ENCODE measurements around the gene CMTM7. TPM values are rescaled to one million over a fixed set of nuclear protein-coding genes. Genes with fewer than 3 reads are reported as not detected.
A peak's percentile ranks its signal among the peaks of the same experiment; 100 is the strongest.

CMTM7 gene
- total and polyA plus RNA-seq, 4 donors, result 2.0 to 17.3 (median 8.4) TPM

GRCh38 chr3:32424581-32425250, 33.1 kb downstream of the CMTM7 start:
- no peak for DNase-seq
- WGBS, 2 donors, result 89 to 91% methylated on average over 9 of the region's 9 CpGs
- Histone ChIP-seq H3K27ac (ENCODE audit: low read depth in 1 of 2, low read length in 2 of 2) (no peak overlapping the region), H3K9me3 (ENCODE audit: control insufficient read depth, low read length) (no peaks in the 10 kb centered on the region), H3K4me3 (ENCODE audit: low read length in 2 of 2) (no peak overlapping the region), H3K36me3 (ENCODE audit: control insufficient read depth in 1 of 2, insufficient read depth in 2 of 2, low read length in 1 of 2) (no peaks in the 10 kb centered on the region), H3K4me1 (ENCODE audit: control insufficient read depth in 1 of 2, insufficient read depth in 2 of 2, low read length in 2 of 2) (no peaks in the 10 kb centered on the region), H3K27me3 (ENCODE audit: control insufficient read depth in 1 of 2, insufficient read depth in 2 of 2, low read length in 1 of 2) (no peaks in the 10 kb centered on the region)
- intact Hi-C loops (cut with DNase I), result no loop called here
- ATAC-seq (ENCODE audit: low FRiP score), result no peak

GRCh38 chr3:32428092-32429068, 36.7 kb downstream of the CMTM7 start:
- intact Hi-C loops (cut with DNase I), result no loop called here
- Histone ChIP-seq H3K4me1 (ENCODE audit: control insufficient read depth in 1 of 2, insufficient read depth in 2 of 2, low read length in 2 of 2) (no peaks in the 10 kb centered on the region), H3K27ac (ENCODE audit: low read depth in 1 of 2, low read length in 2 of 2) (no peak overlapping the region), H3K27me3 (ENCODE audit: control insufficient read depth in 1 of 2, insufficient read depth in 2 of 2, low read length in 1 of 2) (no peaks in the 10 kb centered on the region), H3K9me3 (ENCODE audit: control insufficient read depth, low read length) (no peaks in the 10 kb centered on the region), H3K36me3 (ENCODE audit: control insufficient read depth in 1 of 2, insufficient read depth in 2 of 2, low read length in 1 of 2) (no peaks in the 10 kb centered on the region), H3K4me3 (ENCODE audit: low read length in 2 of 2) (no peak overlapping the region)
- WGBS, 2 donors, result 85 to 86% methylated on average over 12 of the region's 12 CpGs
- no peak for ATAC-seq (ENCODE audit: low FRiP score)
- no peak for DNase-seq

GRCh38 chr3:32430900-32431299, 39.2 kb downstream of the CMTM7 start:
- Histone ChIP-seq H3K27me3 (ENCODE audit: control insufficient read depth in 1 of 2, insufficient read depth in 2 of 2, low read length in 1 of 2) (no peaks in the 10 kb centered on the region), H3K9me3 (ENCODE audit: control insufficient read depth, low read length) (no peaks in the 10 kb centered on the region), H3K4me3 (ENCODE audit: low read length in 2 of 2) (no peak overlapping the region), H3K4me1 (ENCODE audit: control insufficient read depth in 1 of 2, insufficient read depth in 2 of 2, low read length in 2 of 2) (no peaks in the 10 kb centered on the region), H3K36me3 (ENCODE audit: control insufficient read depth in 1 of 2, insufficient read depth in 2 of 2, low read length in 1 of 2) (no peaks in the 10 kb centered on the region), H3K27ac (ENCODE audit: low read depth in 1 of 2, low read length in 2 of 2) (no peak overlapping the region)
- WGBS, 2 donors, result 89 to 94% methylated on average over 5 of the region's 5 CpGs
- intact Hi-C loops (cut with DNase I), result no loop called here
- DNase-seq (no peak), ATAC-seq (ENCODE audit: low FRiP score) (no peak)

- H3K9me3 ChIP-seq (ENCODE audit: control insufficient read depth, low read length), result no peaks in the 10 kb centered on the region
- WGBS, 2 donors, result 92 to 97% methylated on average over 3 of the region's 3 CpGs
- no peaks in the 10 kb centered on the region for H3K27me3 ChIP-seq (ENCODE audit: control insufficient read depth in 1 of 2, insufficient read depth in 2 of 2, low read length in 1 of 2)
- DNase-seq (no peak), ATAC-seq (ENCODE audit: low FRiP score) (no peak)
- H3K27ac ChIP-seq (ENCODE audit: low read depth in 1 of 2, low read length in 2 of 2), result no peak overlapping the region
- intact Hi-C loops (cut with DNase I), result no loop called here
- no peaks in the 10 kb centered on the region for H3K4me1 ChIP-seq (ENCODE audit: control insufficient read depth in 1 of 2, insufficient read depth in 2 of 2, low read length in 2 of 2)
- H3K4me3 ChIP-seq (ENCODE audit: low read length in 2 of 2), result no peak overlapping the region
- no peaks in the 10 kb centered on the region for H3K36me3 ChIP-seq (ENCODE audit: control insufficient read depth in 1 of 2, insufficient read depth in 2 of 2, low read length in 1 of 2)
Observed at GRCh38 chr3:32431481-32431880, 39.8 kb downstream of the CMTM7 start.

- H3K9me3 ChIP-seq (ENCODE audit: control insufficient read depth, low read length), result no peaks in the 10 kb centered on the region
- DNase-seq, result no peak
- intact Hi-C loops (cut with DNase I), result no loop called here
Observed at GRCh38 chr3:32432045-32432710, 40.5 kb downstream of the CMTM7 start.

GRCh38 chr3:32432711-32433530, 41.3 kb downstream of the CMTM7 start:
- Histone ChIP-seq H3K9me3 (ENCODE audit: control insufficient read depth, low read length) (no peaks in the 10 kb centered on the region), H3K27ac (ENCODE audit: low read depth in 1 of 2, low read length in 2 of 2) (no peak overlapping the region), H3K4me3 (ENCODE audit: low read length in 2 of 2) (no peak overlapping the region), H3K27me3 (ENCODE audit: control insufficient read depth in 1 of 2, insufficient read depth in 2 of 2, low read length in 1 of 2) (no peaks in the 10 kb centered on the region), H3K4me1 (ENCODE audit: control insufficient read depth in 1 of 2, insufficient read depth in 2 of 2, low read length in 2 of 2) (no peaks in the 10 kb centered on the region), H3K36me3 (ENCODE audit: control insufficient read depth in 1 of 2, insufficient read depth in 2 of 2, low read length in 1 of 2) (no peaks in the 10 kb centered on the region)
- ATAC-seq (ENCODE audit: low FRiP score) (no peak), DNase-seq (no peak)
- intact Hi-C loops (cut with DNase I), result no loop called here
- 92 to 93% methylated on average over 12 of the region's 12 CpGs for WGBS, 2 donors

More at GRCh38 chr3:32432045-32432710, 40.5 kb downstream of the CMTM7 start:
- ATAC-seq (ENCODE audit: low FRiP score), result peak; percentile 16
- Histone ChIP-seq H3K4me1 (ENCODE audit: control insufficient read depth in 1 of 2, insufficient read depth in 2 of 2, low read length in 2 of 2) (no peaks in the 10 kb centered on the region), H3K27ac (ENCODE audit: low read depth in 1 of 2, low read length in 2 of 2) (no peak overlapping the region), H3K27me3 (ENCODE audit: control insufficient read depth in 1 of 2, insufficient read depth in 2 of 2, low read length in 1 of 2) (no peaks in the 10 kb centered on the region), H3K36me3 (ENCODE audit: control insufficient read depth in 1 of 2, insufficient read depth in 2 of 2, low read length in 1 of 2) (no peaks in the 10 kb centered on the region), H3K4me3 (ENCODE audit: low read length in 2 of 2) (no peak overlapping the region)
- 97% methylated on average over 6 of the region's 6 CpGs for WGBS, 2 donors

GRCh38 chr3:32434206-32434605, 42.6 kb downstream of the CMTM7 start:
- ATAC-seq (ENCODE audit: low FRiP score) (no peak), DNase-seq (no peak)
- no peaks in the 10 kb centered on the region for H3K4me1 ChIP-seq (ENCODE audit: control insufficient read depth in 1 of 2, insufficient read depth in 2 of 2, low read length in 2 of 2)
- no peaks in the 10 kb centered on the region for H3K27me3 ChIP-seq (ENCODE audit: control insufficient read depth in 1 of 2, insufficient read depth in 2 of 2, low read length in 1 of 2)
- intact Hi-C loops (cut with DNase I), result no loop called here
- no peaks in the 10 kb centered on the region for H3K36me3 ChIP-seq (ENCODE audit: control insufficient read depth in 1 of 2, insufficient read depth in 2 of 2, low read length in 1 of 2)
- H3K27ac ChIP-seq (ENCODE audit: low read depth in 1 of 2, low read length in 2 of 2), result no peak overlapping the region
- no peak overlapping the region for H3K4me3 ChIP-seq (ENCODE audit: low read length in 2 of 2)
- no peaks in the 10 kb centered on the region for H3K9me3 ChIP-seq (ENCODE audit: control insufficient read depth, low read length)
- WGBS, 2 donors, result 94 to 96% methylated on average over 4 of the region's 4 CpGs

All from aorta (tissue), 5 donors.